Ovary (tissue), 3 donors: ENCODE results near the gene DNLZ.

Experiments used
- EP300 ChIP-seq: sonication (generic); formaldehyde crosslinking; IDR thresholded peaks from one replicate; pipeline ENCODE4 v1.6.1; 2017; ENCODE audit warnings: antibody characterized with exemption
- TF ChIP-seq, protein P1 (sequence below), 3 donors: fragments of 450-650 bp in 2 of 3; fragments of 200-600 bp in 1 of 3; IDR thresholded peaks; one replicate each; pipeline versions ENCODE4 v1.5.1 to v1.8.0; 2016 to 2022; ENCODE audit warnings: antibody characterized with exemption in 3 of 3, mild to moderate bottlenecking in 1 of 3
- donor health status: DM: no; HTN: no; CAD: no.

GRCh38 chr9:136337416-136338395, 25.8 kb downstream of the DNLZ start:
- TF ChIP-seq, protein P1, sequence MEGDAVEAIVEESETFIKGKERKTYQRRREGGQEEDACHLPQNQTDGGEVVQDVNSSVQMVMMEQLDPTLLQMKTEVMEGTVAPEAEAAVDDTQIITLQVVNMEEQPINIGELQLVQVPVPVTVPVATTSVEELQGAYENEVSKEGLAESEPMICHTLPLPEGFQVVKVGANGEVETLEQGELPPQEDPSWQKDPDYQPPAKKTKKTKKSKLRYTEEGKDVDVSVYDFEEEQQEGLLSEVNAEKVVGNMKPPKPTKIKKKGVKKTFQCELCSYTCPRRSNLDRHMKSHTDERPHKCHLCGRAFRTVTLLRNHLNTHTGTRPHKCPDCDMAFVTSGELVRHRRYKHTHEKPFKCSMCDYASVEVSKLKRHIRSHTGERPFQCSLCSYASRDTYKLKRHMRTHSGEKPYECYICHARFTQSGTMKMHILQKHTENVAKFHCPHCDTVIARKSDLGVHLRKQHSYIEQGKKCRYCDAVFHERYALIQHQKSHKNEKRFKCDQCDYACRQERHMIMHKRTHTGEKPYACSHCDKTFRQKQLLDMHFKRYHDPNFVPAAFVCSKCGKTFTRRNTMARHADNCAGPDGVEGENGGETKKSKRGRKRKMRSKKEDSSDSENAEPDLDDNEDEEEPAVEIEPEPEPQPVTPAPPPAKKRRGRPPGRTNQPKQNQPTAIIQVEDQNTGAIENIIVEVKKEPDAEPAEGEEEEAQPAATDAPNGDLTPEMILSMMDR (IDR thresholded peaks at IDR 0.05), result no peak
- no peak for TF ChIP-seq EP300
